GM12864 (cell line): ENCODE data around the gene IFNAR2.
"Not testable (repeated sequence)": the region's sequence is repeated elsewhere in the genome, so short reads cannot be mapped to it uniquely, and the experiment has no call there.

Source experiments
- DNase-seq: peaks from one replicate; pipeline ENCODE4 v3.0.0-alpha.2; 2011; ENCODE audit warnings: low read depth
- H3K4me3 ChIP-seq: 2 replicates; pipeline ENCODE4 v1.5.1; 2011; ENCODE audit warnings: mild to moderate bottlenecking, low read depth, low read length, control low read depth
- TF ChIP-seq, protein P1 (sequence below): IDR thresholded peaks from 2 replicates; pipeline ENCODE4 v1.5.1; 2011; ENCODE audit warnings: low read depth, mild to moderate bottlenecking, moderate library complexity, low read length, control low read depth, inconsistent platforms; ENCODE audit errors: missing control alignments

The IFNAR2 gene

GRCh38 chr21:33249331-33250002 lies 19.7 kb downstream of the IFNAR2 start:
- TF ChIP-seq, protein P1, sequence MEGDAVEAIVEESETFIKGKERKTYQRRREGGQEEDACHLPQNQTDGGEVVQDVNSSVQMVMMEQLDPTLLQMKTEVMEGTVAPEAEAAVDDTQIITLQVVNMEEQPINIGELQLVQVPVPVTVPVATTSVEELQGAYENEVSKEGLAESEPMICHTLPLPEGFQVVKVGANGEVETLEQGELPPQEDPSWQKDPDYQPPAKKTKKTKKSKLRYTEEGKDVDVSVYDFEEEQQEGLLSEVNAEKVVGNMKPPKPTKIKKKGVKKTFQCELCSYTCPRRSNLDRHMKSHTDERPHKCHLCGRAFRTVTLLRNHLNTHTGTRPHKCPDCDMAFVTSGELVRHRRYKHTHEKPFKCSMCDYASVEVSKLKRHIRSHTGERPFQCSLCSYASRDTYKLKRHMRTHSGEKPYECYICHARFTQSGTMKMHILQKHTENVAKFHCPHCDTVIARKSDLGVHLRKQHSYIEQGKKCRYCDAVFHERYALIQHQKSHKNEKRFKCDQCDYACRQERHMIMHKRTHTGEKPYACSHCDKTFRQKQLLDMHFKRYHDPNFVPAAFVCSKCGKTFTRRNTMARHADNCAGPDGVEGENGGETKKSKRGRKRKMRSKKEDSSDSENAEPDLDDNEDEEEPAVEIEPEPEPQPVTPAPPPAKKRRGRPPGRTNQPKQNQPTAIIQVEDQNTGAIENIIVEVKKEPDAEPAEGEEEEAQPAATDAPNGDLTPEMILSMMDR: no peak
- H3K4me3 ChIP-seq: no peak overlapping the region
- no peak for DNase-seq

DNA sequence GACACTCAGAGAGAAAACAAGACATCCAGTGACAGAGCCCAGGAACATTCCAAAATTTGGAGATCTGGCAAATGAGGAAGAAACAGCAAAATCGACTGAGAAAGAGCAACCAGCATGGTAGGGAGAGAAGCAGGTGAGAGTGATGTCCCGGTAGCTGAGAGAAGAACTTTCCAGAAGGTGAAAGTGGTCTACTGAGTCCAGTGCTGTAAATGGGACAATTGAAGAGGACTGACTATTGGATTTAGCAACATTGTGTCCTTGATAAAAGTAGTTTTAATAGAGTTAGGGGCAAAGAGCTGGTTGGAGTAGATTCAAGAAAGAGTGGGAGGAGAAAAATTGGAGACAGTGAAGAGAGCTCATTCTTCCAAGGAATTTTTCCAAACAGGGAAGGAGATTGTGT lies 21.4 kb downstream of the IFNAR2 start:
- TF ChIP-seq, protein P1: no peak
- no peak overlapping the region for H3K4me3 ChIP-seq
- DNase-seq: no peak

DNA sequence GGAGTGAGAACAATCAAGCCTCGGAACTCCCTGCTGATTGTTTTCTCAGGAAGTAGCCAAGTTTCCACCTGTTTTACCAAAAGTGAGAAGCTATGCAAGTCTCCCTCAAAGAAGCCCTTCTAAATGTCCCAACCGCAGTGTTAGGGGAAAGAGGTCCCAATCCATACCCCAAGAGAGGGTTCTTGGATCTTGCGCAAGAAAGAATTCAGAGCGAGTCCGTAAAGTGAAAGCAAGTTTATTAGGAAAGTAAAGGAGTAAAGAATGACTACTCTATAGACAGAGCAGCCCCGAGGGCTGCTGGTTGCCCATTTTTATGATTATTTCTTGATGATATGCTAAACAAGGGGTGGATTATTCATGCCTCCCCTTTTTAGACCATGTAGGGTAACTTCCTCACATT lies 23.6 kb downstream of the IFNAR2 start:
- DNase-seq, H3K4me3 ChIP-seq: not testable (repeated sequence)

- DNase-seq: no peak
- TF ChIP-seq, protein P1: no peak
Measured at GRCh38 chr21:33254766-33255165, 25.0 kb downstream of the IFNAR2 start.

GRCh38 chr21:33255404-33255803 lies 25.7 kb downstream of the IFNAR2 start:
- H3K4me3 ChIP-seq: no peak overlapping the region
- TF ChIP-seq, protein P1: no peak
- no peak for DNase-seq

More at GRCh38 chr21:33254766-33255165, 25.0 kb downstream of the IFNAR2 start:
- H3K4me3 ChIP-seq: no peak overlapping the region

DNA sequence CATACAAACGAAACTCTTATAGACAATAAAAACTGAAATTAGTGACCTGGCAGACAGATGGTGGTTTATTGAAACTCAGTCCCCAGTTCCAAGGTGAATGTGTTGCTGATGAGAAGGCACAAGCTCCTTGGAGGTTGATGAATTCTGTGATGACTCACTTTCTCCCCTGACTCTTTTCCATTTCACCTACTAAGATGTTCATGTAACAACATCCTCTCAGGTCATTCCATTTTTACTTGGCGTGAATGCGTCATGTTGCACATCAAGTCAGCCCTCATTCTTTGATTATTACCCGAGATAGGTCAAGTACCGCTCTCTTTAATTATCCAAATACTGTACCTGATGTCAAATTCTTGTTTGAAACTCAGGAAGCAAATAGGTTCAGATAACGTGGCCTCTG lies 26.3 kb downstream of the IFNAR2 start:
- H3K4me3 ChIP-seq: no peak overlapping the region

DNA sequence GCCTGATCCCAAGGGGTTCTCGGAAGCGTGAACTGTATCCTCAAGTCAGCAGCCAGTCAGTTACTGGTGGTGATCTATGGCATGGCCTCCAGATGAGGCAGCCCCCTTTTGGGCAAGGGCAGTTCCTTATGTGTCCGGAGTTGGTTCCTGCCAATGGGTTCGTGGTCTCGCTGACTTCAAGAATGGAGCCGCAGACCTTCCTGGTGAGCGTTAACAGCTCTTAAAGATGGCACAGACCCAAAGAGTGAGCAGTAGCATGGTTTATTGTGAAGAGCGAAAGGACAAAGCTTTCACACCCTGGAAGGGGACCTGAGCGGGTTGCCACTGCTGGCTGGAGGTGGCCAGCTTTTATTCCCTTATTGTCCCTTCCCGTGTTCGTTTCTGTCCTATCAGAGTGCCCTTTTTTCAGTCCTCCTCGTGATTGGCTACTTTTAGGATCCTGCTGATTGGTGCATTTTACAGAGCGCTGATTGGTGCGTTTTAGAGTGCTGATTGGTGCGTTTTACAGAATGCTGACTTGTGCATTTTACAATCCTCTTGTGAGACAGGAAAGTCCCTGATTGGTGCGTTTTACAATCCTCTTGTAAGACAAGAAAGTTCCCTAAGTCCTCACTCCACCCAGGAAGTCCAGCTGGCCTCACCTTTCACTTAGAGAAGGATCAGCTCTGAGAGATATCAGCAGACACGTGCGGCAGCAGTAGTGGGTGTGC lies 27.5 kb downstream of the IFNAR2 start:
- TF ChIP-seq, protein P1: no peak
- H3K4me3 ChIP-seq: no peak overlapping the region
- DNase-seq: no peak

More for the DNA sequence above, 26.3 kb downstream of the IFNAR2 start:
- DNase-seq: no peak
- TF ChIP-seq, protein P1: no peak
